Measurements from ENCODE around the gene RNPEP. TPM values are rescaled to one million over a fixed set of nuclear protein-coding genes. Genes with fewer than 3 reads are reported as not detected.
"Not testable (repeated sequence)": the region's sequence is repeated elsewhere in the genome, so short reads cannot be mapped to it uniquely, and the experiment has no call there.

RNPEP gene
- total and polyA plus RNA-seq, 4 donors: 28.0 to 43.1 (median 30.3) TPM

- no peak overlapping the region for H3K4me3 ChIP-seq (ENCODE audit: low read length in 2 of 2)
- H3K27ac ChIP-seq (ENCODE audit: low read depth in 1 of 2, low read length in 2 of 2): no peak overlapping the region
- no peaks in the 10 kb centered on the region for H3K36me3 ChIP-seq (ENCODE audit: control insufficient read depth in 1 of 2, insufficient read depth in 2 of 2, low read length in 1 of 2)
- H3K9me3 ChIP-seq (ENCODE audit: control insufficient read depth, low read length): no peaks in the 10 kb centered on the region
- no peaks in the 10 kb centered on the region for H3K4me1 ChIP-seq (ENCODE audit: control insufficient read depth in 1 of 2, insufficient read depth in 2 of 2, low read length in 2 of 2)
- intact Hi-C loops (cut with DNase I): loop anchor here in 1 of 2 donors (5.0 kb wide), 1 partner anchor 60 kb away; no protein-coding TSS in a partner anchor
- WGBS, 2 donors: 91 to 93% methylated on average over 5 of the region's 5 CpGs
- DNase-seq (no peak), ATAC-seq (ENCODE audit: low FRiP score) (no peak)
- H3K27me3 ChIP-seq (ENCODE audit: control insufficient read depth in 1 of 2, insufficient read depth in 2 of 2, low read length in 1 of 2): no peaks in the 10 kb centered on the region
These were observed 64.6 kb downstream of the RNPEP start for GRCh38 chr1:202046748-202047708.

- DNase-seq: no peak
- no peak overlapping the region for H3K27ac ChIP-seq (ENCODE audit: low read depth in 1 of 2, low read length in 2 of 2)
- no peaks in the 10 kb centered on the region for H3K9me3 ChIP-seq (ENCODE audit: control insufficient read depth, low read length)
- WGBS, 2 donors: 85 to 93% methylated on average over 4 of the region's 4 CpGs
- no peaks in the 10 kb centered on the region for H3K4me1 ChIP-seq (ENCODE audit: control insufficient read depth in 1 of 2, insufficient read depth in 2 of 2, low read length in 2 of 2)
- intact Hi-C loops (cut with DNase I): loop anchor here in 1 of 2 donors (5.0 kb wide), 1 partner anchor 59 kb away; no protein-coding TSS in a partner anchor
- no peaks in the 10 kb centered on the region for H3K27me3 ChIP-seq (ENCODE audit: control insufficient read depth in 1 of 2, insufficient read depth in 2 of 2, low read length in 1 of 2)
- no peak overlapping the region for H3K4me3 ChIP-seq (ENCODE audit: low read length in 2 of 2)
- no peak for ATAC-seq (ENCODE audit: low FRiP score)
- H3K36me3 ChIP-seq (ENCODE audit: control insufficient read depth in 1 of 2, insufficient read depth in 2 of 2, low read length in 1 of 2): no peaks in the 10 kb centered on the region
These were observed 65.5 kb downstream of the RNPEP start for GRCh38 chr1:202047977-202048376.

- Histone ChIP-seq H3K9me3 (ENCODE audit: control insufficient read depth, low read length) (no peaks in the 10 kb centered on the region), H3K4me3 (ENCODE audit: low read length in 2 of 2) (no peak overlapping the region), H3K27ac (ENCODE audit: low read depth in 1 of 2, low read length in 2 of 2) (no peak overlapping the region), H3K36me3 (ENCODE audit: control insufficient read depth in 1 of 2, insufficient read depth in 2 of 2, low read length in 1 of 2) (no peaks in the 10 kb centered on the region), H3K4me1 (ENCODE audit: control insufficient read depth in 1 of 2, insufficient read depth in 2 of 2, low read length in 2 of 2) (no peaks in the 10 kb centered on the region), H3K27me3 (ENCODE audit: control insufficient read depth in 1 of 2, insufficient read depth in 2 of 2, low read length in 1 of 2) (no peaks in the 10 kb centered on the region)
- WGBS, 2 donors: 66 to 78% methylated on average over 5 of the region's 5 CpGs
- no peak for ATAC-seq (ENCODE audit: low FRiP score)
- no peak for DNase-seq
- intact Hi-C loops (cut with DNase I): loop anchor here in 1 of 2 donors (5.0 kb wide), 1 partner anchor 58 kb away; no protein-coding TSS in a partner anchor
These were observed 66.7 kb downstream of the RNPEP start for GRCh38 chr1:202049129-202049528.

- no peaks in the 10 kb centered on the region for H3K27me3 ChIP-seq (ENCODE audit: control insufficient read depth in 1 of 2, insufficient read depth in 2 of 2, low read length in 1 of 2)
- intact Hi-C loops (cut with DNase I): no loop called here
- H3K4me3 ChIP-seq (ENCODE audit: low read length in 2 of 2): no peak overlapping the region
- no peak overlapping the region for H3K27ac ChIP-seq (ENCODE audit: low read depth in 1 of 2, low read length in 2 of 2)
- H3K4me1 ChIP-seq (ENCODE audit: control insufficient read depth in 1 of 2, insufficient read depth in 2 of 2, low read length in 2 of 2): no peaks in the 10 kb centered on the region
- H3K9me3 ChIP-seq (ENCODE audit: control insufficient read depth, low read length): no peaks in the 10 kb centered on the region
- WGBS, 2 donors: 92 to 97% methylated on average over 7 of the region's 7 CpGs
- H3K36me3 ChIP-seq (ENCODE audit: control insufficient read depth in 1 of 2, insufficient read depth in 2 of 2, low read length in 1 of 2): no peaks in the 10 kb centered on the region
- ATAC-seq (ENCODE audit: low FRiP score) (no peak), DNase-seq (no peak)
These were observed 71.6 kb downstream of the RNPEP start for GRCh38 chr1:202054094-202054493.

- ATAC-seq (ENCODE audit: low FRiP score): not testable (repeated sequence)
- WGBS, 2 donors: 91 to 94% methylated on average over 4 of the region's 4 CpGs
These were observed 72.2 kb downstream of the RNPEP start for GRCh38 chr1:202054673-202055072.

More at GRCh38 chr1:202054673-202055072, 72.2 kb downstream of the RNPEP start:
- H3K36me3 ChIP-seq (ENCODE audit: control insufficient read depth in 1 of 2, insufficient read depth in 2 of 2, low read length in 1 of 2); H3K27me3 ChIP-seq (ENCODE audit: control insufficient read depth in 1 of 2, insufficient read depth in 2 of 2, low read length in 1 of 2); H3K4me1 ChIP-seq (ENCODE audit: control insufficient read depth in 1 of 2, insufficient read depth in 2 of 2, low read length in 2 of 2); H3K9me3 ChIP-seq (ENCODE audit: control insufficient read depth, low read length); DNase-seq; H3K27ac ChIP-seq (ENCODE audit: low read depth in 1 of 2, low read length in 2 of 2); H3K4me3 ChIP-seq (ENCODE audit: low read length in 2 of 2); intact Hi-C loops (cut with DNase I): not testable (repeated sequence)

Small RNAs within 50 kb of the gene (microRNA-seq; reads per million reads assigned to microRNA genes)
- gene MIR6740: 0 to 1.2 reads per million in 2 donors

Other genes with a start within 250 kb of the RNPEP start
- gene IPO9, start 153.5 kb upstream of the RNPEP start, total RNA-seq: 10 to 100 TPM; 36.6 to 45.0 TPM
- gene IPO9, start 153.5 kb upstream of the RNPEP start, polyA plus RNA-seq: 10 to 100 TPM; 12.0 to 27.7 TPM
- gene SHISA4, start 93.8 kb upstream of the RNPEP start, total RNA-seq: 10 to 100 TPM; 30.6 to 39.9 TPM
- 10 to 100 TPM; 76.1 to 93.1 TPM for gene SHISA4, start 93.8 kb upstream of the RNPEP start, polyA plus RNA-seq
- gene LMOD1, start 36.1 kb upstream of the RNPEP start, total RNA-seq: 100 to 1,000 TPM; 347 to 469 TPM
- 100 to 1,000 TPM; 368 to 601 TPM for gene LMOD1, start 36.1 kb upstream of the RNPEP start, polyA plus RNA-seq
- gene TIMM17A, start 27.1 kb upstream of the RNPEP start, total RNA-seq: 10 to 100 TPM; 29.2 to 48.8 TPM
- 10 to 100 TPM; 34.4 to 77.4 TPM for gene TIMM17A, start 27.1 kb upstream of the RNPEP start, polyA plus RNA-seq
- under 1 TPM; 0.27 to 0.68 TPM for gene ELF3, start 27.9 kb downstream of the RNPEP start, total RNA-seq
- gene ELF3, start 27.9 kb downstream of the RNPEP start, polyA plus RNA-seq: 10 to 100 TPM in 1 of 2 donors, 1 to 10 TPM in 1; 2.3 to 50.6 TPM
- gene GPR37L1, start 140.3 kb downstream of the RNPEP start, total RNA-seq: under 1 TPM in 1 of 2 donors, not detected in 1; 0.06 TPM
- not detected for gene GPR37L1, start 140.3 kb downstream of the RNPEP start, polyA plus RNA-seq
- 10 to 100 TPM; 66.3 to 87.7 TPM for gene ARL8A, start 162.1 kb downstream of the RNPEP start, total RNA-seq
- 10 to 100 TPM; 21.8 to 32.2 TPM for gene ARL8A, start 162.1 kb downstream of the RNPEP start, polyA plus RNA-seq
- 1 to 10 TPM; 3.4 to 5.7 TPM for gene PTPN7, start 178.0 kb downstream of the RNPEP start, total RNA-seq
- gene PTPN7, start 178.0 kb downstream of the RNPEP start, polyA plus RNA-seq: 1 to 10 TPM in 1 of 2 donors, under 1 TPM in 1; 0.33 to 3.4 TPM
- 10 to 100 TPM; 31.7 to 35.6 TPM for gene LGR6, start 211.2 kb downstream of the RNPEP start, total RNA-seq
- gene LGR6, start 211.2 kb downstream of the RNPEP start, polyA plus RNA-seq: 10 to 100 TPM; 11.6 to 67.8 TPM